Upper lobe of left lung (tissue), 4 donors: ENCODE measurements around the gene TCF25.

Source experiments
- EP300 ChIP-seq, 4 donors: sonication (generic); formaldehyde crosslinking; IDR thresholded peaks; one replicate each; pipeline ENCODE4 v1.5.1; 2017; ENCODE audit warnings: antibody characterized with exemption in 4 of 4, control low read depth in 2 of 4
- POLR2A ChIP-seq, 4 donors: fragments of 450-650 bp; IDR thresholded peaks; one replicate each; pipeline ENCODE4 v1.5.1; 2016 to 2017; ENCODE audit warnings: antibody characterized with exemption in 4 of 4, mild to moderate bottlenecking in 2 of 4
- POLR2AphosphoS5 ChIP-seq, 2 donors: sonication (generic); formaldehyde crosslinking; IDR thresholded peaks; one replicate each; pipeline ENCODE4 v1.5.1; 2017; ENCODE audit warnings: antibody characterized with exemption in 2 of 2
- TF ChIP-seq, protein P1 (sequence below), 6 experiments: fragments of 450-650 bp in 4 of 6; fragments of 200-600 bp in 2 of 6; sonication (generic) in 2 of 6; IDR thresholded peaks; one replicate each; pipeline ENCODE4 v1.5.1; 2016 to 2019; ENCODE audit warnings: antibody characterized with exemption in 6 of 6

DNA sequence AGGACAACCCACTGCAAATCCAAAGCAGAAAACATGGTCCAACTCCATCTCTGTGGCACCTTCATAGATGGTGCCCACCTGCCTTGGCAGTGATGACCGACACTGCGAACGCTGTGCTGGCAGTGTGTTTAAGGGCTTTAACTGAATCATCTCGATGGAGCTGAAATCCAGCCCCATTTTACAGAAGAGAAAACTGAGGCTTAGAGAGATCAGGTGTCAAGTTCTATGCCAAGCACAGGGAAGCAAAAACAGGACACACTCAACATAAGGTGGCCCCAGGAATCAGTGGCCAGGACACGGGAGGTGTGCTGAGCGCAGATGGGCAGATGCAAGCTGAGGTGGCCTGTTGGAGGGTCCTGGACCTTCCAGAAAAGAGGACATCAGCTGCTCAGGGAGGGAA, 10.7 kb upstream of the TCF25 start:
- TF ChIP-seq, protein P1, sequence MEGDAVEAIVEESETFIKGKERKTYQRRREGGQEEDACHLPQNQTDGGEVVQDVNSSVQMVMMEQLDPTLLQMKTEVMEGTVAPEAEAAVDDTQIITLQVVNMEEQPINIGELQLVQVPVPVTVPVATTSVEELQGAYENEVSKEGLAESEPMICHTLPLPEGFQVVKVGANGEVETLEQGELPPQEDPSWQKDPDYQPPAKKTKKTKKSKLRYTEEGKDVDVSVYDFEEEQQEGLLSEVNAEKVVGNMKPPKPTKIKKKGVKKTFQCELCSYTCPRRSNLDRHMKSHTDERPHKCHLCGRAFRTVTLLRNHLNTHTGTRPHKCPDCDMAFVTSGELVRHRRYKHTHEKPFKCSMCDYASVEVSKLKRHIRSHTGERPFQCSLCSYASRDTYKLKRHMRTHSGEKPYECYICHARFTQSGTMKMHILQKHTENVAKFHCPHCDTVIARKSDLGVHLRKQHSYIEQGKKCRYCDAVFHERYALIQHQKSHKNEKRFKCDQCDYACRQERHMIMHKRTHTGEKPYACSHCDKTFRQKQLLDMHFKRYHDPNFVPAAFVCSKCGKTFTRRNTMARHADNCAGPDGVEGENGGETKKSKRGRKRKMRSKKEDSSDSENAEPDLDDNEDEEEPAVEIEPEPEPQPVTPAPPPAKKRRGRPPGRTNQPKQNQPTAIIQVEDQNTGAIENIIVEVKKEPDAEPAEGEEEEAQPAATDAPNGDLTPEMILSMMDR (IDR thresholded peaks at IDR 0.05): no peak
- TF ChIP-seq POLR2A (IDR thresholded peaks at IDR 0.05) (no peak), POLR2AphosphoS5 (IDR thresholded peaks at IDR 0.05) (no peak), EP300 (IDR thresholded peaks at IDR 0.05) (no peak)
